ENCODE measurements around the gene FOXI1. TPM values are rescaled to one million over a fixed set of nuclear protein-coding genes. Genes with fewer than 3 reads are reported as not detected.

FOXI1 gene
- total RNA-seq, 1 experiment from 2014 or later = 0.44 TPM

DNA sequence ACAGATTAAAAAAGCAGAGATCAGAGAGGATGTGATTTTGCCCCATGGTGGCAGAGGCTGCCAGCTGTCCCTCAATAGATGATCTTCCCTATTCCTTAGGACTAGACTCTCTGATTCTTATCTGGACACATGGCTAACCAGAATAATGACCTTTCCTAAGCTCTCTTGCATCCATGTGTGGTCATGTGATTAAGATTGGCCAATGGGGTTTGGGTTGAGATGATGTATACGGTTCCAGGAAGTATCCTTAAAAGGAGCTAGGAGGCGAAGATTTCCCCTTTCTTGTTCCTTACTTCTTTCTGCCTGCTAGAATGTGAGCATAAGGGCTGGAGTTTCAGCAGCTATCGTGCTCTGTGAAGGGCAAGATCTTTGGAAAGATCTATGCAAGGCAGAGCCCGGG is 39.8 kb downstream of the FOXI1 start:
- in situ Hi-C loops (cut with HindIII; ENCODE audit: low pct_unique_long_range_greater_than_20kb, low sequenced_read_pairs) (no loop called here), intact Hi-C loops (cut with micrococcal nuclease; ENCODE audit: unreplicated experiment) (no loop called here)
- Histone ChIP-seq H3K27ac (ENCODE audit: low read length) (peak overlapping the region; percentile 97), H3K9me3 (ENCODE audit: control insufficient read depth, insufficient read depth, low read depth, low read length) (no peaks in the 10 kb centered on the region), H3K36me3 (ENCODE audit: control insufficient read depth, insufficient read depth, low read length) (no peaks in the 10 kb centered on the region), H3K4me1 (ENCODE audit: control insufficient read depth, insufficient read depth, low read length) (peaks cover under 1% of the 10 kb centered on the region), H3K4me3 (ENCODE audit: low read depth in 2 of 2, low read length in 2 of 2) (no peak overlapping the region), H3K27me3 (ENCODE audit: control insufficient read depth, insufficient read depth, low read length) (no peaks in the 10 kb centered on the region)
- no peak for ATAC-seq
- TF ChIP-seq SIN3A (IDR thresholded peaks at IDR 0.05; ENCODE audit: borderline replicate concordance, insufficient read depth, low read depth, low read length) = no peak
- TF ChIP-seq POLR2AphosphoS5 (IDR thresholded peaks at IDR 0.05; ENCODE audit: low read depth, low read length) = no peak
- TF ChIP-seq, protein P1, sequence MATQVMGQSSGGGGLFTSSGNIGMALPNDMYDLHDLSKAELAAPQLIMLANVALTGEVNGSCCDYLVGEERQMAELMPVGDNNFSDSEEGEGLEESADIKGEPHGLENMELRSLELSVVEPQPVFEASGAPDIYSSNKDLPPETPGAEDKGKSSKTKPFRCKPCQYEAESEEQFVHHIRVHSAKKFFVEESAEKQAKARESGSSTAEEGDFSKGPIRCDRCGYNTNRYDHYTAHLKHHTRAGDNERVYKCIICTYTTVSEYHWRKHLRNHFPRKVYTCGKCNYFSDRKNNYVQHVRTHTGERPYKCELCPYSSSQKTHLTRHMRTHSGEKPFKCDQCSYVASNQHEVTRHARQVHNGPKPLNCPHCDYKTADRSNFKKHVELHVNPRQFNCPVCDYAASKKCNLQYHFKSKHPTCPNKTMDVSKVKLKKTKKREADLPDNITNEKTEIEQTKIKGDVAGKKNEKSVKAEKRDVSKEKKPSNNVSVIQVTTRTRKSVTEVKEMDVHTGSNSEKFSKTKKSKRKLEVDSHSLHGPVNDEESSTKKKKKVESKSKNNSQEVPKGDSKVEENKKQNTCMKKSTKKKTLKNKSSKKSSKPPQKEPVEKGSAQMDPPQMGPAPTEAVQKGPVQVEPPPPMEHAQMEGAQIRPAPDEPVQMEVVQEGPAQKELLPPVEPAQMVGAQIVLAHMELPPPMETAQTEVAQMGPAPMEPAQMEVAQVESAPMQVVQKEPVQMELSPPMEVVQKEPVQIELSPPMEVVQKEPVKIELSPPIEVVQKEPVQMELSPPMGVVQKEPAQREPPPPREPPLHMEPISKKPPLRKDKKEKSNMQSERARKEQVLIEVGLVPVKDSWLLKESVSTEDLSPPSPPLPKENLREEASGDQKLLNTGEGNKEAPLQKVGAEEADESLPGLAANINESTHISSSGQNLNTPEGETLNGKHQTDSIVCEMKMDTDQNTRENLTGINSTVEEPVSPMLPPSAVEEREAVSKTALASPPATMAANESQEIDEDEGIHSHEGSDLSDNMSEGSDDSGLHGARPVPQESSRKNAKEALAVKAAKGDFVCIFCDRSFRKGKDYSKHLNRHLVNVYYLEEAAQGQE (IDR thresholded peaks at IDR 0.05; ENCODE audit: insufficient read depth in 1 of 2, low read depth in 2 of 2, low read length in 1 of 2) = no peak
- TF ChIP-seq TCF7L2 (IDR thresholded peaks at IDR 0.05; ENCODE audit: low read depth, low read length) = no peak
- TF ChIP-seq, protein P2, sequence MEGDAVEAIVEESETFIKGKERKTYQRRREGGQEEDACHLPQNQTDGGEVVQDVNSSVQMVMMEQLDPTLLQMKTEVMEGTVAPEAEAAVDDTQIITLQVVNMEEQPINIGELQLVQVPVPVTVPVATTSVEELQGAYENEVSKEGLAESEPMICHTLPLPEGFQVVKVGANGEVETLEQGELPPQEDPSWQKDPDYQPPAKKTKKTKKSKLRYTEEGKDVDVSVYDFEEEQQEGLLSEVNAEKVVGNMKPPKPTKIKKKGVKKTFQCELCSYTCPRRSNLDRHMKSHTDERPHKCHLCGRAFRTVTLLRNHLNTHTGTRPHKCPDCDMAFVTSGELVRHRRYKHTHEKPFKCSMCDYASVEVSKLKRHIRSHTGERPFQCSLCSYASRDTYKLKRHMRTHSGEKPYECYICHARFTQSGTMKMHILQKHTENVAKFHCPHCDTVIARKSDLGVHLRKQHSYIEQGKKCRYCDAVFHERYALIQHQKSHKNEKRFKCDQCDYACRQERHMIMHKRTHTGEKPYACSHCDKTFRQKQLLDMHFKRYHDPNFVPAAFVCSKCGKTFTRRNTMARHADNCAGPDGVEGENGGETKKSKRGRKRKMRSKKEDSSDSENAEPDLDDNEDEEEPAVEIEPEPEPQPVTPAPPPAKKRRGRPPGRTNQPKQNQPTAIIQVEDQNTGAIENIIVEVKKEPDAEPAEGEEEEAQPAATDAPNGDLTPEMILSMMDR (IDR thresholded peaks at IDR 0.05) = no peak
- ChIA-PET CTCF (interaction anchor here (0.6 kb wide), 1 partner anchor 1256 kb away, joined by 3 read pairs; no protein-coding TSS in a partner anchor), POLR2A (no interaction called here)
- no TSS peak for BruUV-seq (replicated peaks)
- DNase-seq (ENCODE audit: low read depth, low spot score) = no peak

DNA sequence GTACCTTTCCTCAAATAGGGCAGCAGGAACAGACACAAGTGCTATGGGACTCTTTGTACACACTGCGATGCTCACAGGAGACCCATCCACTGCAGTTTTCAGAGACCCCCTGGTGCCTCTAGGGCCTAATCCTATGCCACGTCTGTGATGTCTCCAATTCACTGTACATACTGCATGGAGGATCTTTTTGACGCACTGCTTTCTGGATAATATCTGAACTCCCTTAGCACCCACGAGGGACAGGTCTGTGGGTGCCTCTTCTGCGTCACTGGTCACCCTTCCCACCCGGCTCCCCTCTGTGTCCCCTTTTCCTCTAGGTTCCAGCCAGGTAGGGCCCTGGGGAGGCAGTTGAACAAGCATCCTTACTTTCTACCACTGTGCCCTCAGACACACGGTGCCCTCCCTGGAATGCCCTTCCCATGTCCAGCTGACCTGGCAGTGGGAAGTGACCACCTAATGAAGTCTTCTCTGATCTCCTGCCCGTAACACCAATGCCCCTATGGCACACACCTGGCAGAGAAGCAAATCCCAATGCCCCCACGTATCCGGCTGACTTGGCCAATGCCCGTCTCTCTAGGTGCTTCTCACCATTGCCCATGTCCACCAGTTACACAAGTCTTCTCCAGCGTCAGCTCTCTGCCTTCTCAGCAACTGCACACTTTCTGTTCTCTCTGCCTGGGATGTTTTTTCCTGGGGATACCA is 41.5 kb downstream of the FOXI1 start:
- DNase-seq (ENCODE audit: low read depth, low spot score) = no peak
- H3K4me3 ChIP-seq (ENCODE audit: low read depth in 2 of 2, low read length in 2 of 2) = no peak overlapping the region
- no peaks in the 10 kb centered on the region for H3K9me3 ChIP-seq (ENCODE audit: control insufficient read depth, insufficient read depth, low read depth, low read length)
- in situ Hi-C loops (cut with HindIII; ENCODE audit: low pct_unique_long_range_greater_than_20kb, low sequenced_read_pairs) = no loop called here
- no peaks in the 10 kb centered on the region for H3K27me3 ChIP-seq (ENCODE audit: control insufficient read depth, insufficient read depth, low read length)
- ATAC-seq = no peak
- no TSS peak for BruUV-seq (replicated peaks)
- ChIA-PET POLR2A (no interaction called here), CTCF (no interaction called here)
- peaks cover 12% of the 10 kb centered on the region for H3K4me1 ChIP-seq (ENCODE audit: control insufficient read depth, insufficient read depth, low read length)
- peak overlapping the region; percentile 97 for H3K27ac ChIP-seq (ENCODE audit: low read length)
- no peak for TF ChIP-seq POLR2AphosphoS5 (IDR thresholded peaks at IDR 0.05; ENCODE audit: low read depth, low read length)
- TF ChIP-seq, protein P1 (IDR thresholded peaks at IDR 0.05; ENCODE audit: insufficient read depth in 1 of 2, low read depth in 2 of 2, low read length in 1 of 2) = no peak
- TF ChIP-seq, protein P2 (IDR thresholded peaks at IDR 0.05) = no peak
- TF ChIP-seq SIN3A (IDR thresholded peaks at IDR 0.05; ENCODE audit: borderline replicate concordance, insufficient read depth, low read depth, low read length) = no peak
- TF ChIP-seq TCF7L2 (IDR thresholded peaks at IDR 0.05; ENCODE audit: low read depth, low read length) = no peak
- no peaks in the 10 kb centered on the region for H3K36me3 ChIP-seq (ENCODE audit: control insufficient read depth, insufficient read depth, low read length)
- intact Hi-C loops (cut with micrococcal nuclease; ENCODE audit: unreplicated experiment) = no loop called here

All from Panc1 (cell line).